Activated naive CD8-positive, alpha-beta T cell treated with anti-CD3 and anti-CD28 coated beads for 36 hours (primary cell): ENCODE measurements around the gene GMPR. TPM values are rescaled to one million over a fixed set of nuclear protein-coding genes. Genes with fewer than 3 reads are reported as not detected.

Experiments used
- DNase-seq: peaks from one replicate; pipeline ENCODE4 v3.0.0; 2021
- H3K27ac Mint-ChIP-seq: one replicate; pipeline ENCODE4 v1.8.0; 2022; ENCODE audit warnings: mild to moderate bottlenecking, moderate library complexity, mixed read lengths
- H3K27me3 Mint-ChIP-seq: one replicate; pipeline ENCODE4 v1.8.0; 2022; ENCODE audit warnings: mild to moderate bottlenecking, mixed read lengths
- H3K36me3 Mint-ChIP-seq: one replicate; pipeline ENCODE4 v1.8.0; 2021; ENCODE audit warnings: mild to moderate bottlenecking, mixed read lengths
- H3K4me1 Mint-ChIP-seq: one replicate; pipeline ENCODE4 v1.8.0; 2021; ENCODE audit warnings: mixed read lengths
- H3K4me3 Mint-ChIP-seq: one replicate; pipeline ENCODE4 v1.8.0; 2022; ENCODE audit warnings: mild to moderate bottlenecking, moderate library complexity, mixed read lengths
- H3K9me3 Mint-ChIP-seq: one replicate; pipeline ENCODE4 v1.8.0; 2022; ENCODE audit warnings: mixed read lengths
- total RNA-seq, 2 experiments: library from RNA; stranded (reverse); gene quantifications; one replicate each; pipeline ENCODE4 v1.2.3, GENCODE V29; 2021

GMPR gene
- total RNA-seq: 1 to 10 TPM; 2.6 to 3.3 TPM

DNA sequence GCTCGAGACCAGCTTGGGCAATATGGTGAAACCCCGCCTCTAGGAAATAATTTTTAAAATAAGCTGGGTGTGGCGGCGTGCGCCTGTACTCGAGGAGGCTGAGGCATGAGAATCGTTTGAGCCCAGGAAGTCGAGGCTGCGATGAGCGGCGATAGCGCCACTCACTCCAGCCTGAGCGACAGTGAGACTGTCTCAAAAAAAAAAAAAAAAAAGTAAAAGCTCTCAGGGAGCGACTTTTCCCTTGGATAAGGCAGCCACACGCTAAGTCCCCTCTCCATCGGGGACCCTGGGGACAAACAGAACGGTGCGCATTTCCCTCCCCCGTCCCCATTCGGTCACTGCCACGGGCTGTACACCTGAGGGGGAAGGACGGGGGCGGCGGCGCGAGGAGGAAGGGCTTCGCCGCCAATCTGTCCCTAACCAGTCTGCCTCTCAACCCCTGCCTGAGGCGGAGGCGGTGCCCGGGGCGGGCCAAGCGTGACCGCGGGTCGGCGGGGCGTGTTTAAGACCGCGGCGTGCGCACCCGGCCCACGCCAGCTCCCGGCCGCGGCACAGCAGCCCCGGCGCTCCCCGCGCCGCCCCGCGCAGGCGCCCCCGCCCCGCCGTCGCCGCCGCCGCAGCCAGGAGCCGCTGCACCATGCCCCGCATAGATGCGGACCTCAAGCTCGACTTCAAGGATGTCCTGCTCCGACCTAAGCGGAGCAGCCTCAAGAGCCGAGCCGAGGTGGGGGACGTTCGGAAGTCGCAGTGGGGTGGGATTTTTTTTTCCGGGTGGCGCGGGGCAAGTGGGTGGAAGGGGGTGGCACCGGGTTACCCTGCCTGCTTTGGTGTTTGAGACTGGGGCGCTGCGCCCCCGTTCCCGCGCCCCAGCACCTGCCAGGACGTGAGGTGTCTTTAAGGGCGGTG is at the start of gene GMPR:
TSS of gene GMPR (plus strand) at position 531 of the 906 bp plus-strand sequence. CDS start at position 638, 107 bp downstream.
- Mint-ChIP-seq H3K27me3 (peaks cover 39% of the 10 kb centered on the region), H3K4me1 (peaks cover 25% of the 10 kb centered on the region), H3K4me3 (peak within 1 kb of the TSS; percentile 84), H3K36me3 (no peaks in the 10 kb centered on the region), H3K9me3 (no peaks in the 10 kb centered on the region), H3K27ac (peak within 1 kb of the TSS; percentile 28)
- peak; percentile 81 for DNase-seq

DNA sequence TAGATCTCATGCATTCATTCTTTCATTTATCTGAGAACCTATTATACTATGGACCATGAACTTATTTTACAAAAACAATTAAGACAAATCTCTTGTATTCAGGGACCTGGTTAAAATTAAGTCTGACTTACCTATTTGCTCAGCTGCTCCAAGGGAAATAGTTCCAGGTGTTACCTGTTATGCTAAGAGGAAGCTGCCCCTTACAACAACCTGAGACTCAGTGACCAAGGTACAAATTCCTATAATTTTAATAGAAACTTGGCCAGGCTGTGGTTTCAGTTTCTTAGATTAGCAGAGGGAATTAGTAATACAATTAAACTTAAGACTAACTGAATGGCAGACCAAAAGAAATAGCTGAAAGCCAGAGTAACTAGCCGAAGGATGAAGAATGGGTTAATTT is 48.2 kb upstream of the GMPR start:
- no peaks in the 10 kb centered on the region for H3K4me1 Mint-ChIP-seq
- no peak for DNase-seq
- H3K27me3 Mint-ChIP-seq: peaks cover 4% of the 10 kb centered on the region
- H3K27ac Mint-ChIP-seq: no peak overlapping the region
- H3K9me3 Mint-ChIP-seq: no peaks in the 10 kb centered on the region
- no peak overlapping the region for H3K4me3 Mint-ChIP-seq
- H3K36me3 Mint-ChIP-seq: no peaks in the 10 kb centered on the region

DNA sequence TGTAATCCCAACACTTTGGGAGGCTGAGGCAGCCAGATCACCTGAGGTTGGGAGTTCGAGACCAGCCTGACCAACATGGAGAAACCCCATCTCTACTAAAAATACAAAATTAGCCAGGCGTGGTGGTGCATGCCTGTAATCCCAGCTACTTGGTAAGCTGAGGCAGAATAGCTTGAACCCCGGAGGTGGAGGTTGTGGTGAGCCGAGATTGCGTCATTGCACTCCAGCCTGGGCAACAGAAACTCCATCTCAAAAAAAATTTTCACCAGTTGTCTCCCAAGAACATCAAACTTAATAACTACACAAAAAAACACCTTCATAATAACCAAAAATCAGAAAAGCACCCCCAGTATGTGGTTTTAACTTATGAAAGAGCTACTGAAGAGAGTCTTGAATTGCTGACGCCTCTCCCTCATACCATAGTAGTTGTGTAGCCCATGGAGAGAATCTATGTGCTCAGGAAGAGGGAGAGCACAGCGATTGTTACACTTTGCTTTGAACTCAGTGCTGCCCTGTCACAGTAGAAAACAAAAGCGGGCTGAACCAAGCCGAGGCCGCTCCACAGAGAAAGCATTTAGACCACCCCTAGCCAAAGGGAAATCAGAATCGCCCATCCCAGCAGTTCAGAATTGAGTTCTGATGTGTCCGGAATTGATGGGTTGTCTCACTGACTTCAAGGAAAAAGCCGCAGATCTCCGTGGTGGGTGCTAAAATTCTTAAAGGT is 42.0 kb upstream of the GMPR start:
- DNase-seq: no peak
- Mint-ChIP-seq H3K27ac (no peak overlapping the region), H3K9me3 (no peaks in the 10 kb centered on the region), H3K4me1 (no peaks in the 10 kb centered on the region), H3K36me3 (no peaks in the 10 kb centered on the region), H3K4me3 (no peak overlapping the region), H3K27me3 (peaks cover 4% of the 10 kb centered on the region)

DNA sequence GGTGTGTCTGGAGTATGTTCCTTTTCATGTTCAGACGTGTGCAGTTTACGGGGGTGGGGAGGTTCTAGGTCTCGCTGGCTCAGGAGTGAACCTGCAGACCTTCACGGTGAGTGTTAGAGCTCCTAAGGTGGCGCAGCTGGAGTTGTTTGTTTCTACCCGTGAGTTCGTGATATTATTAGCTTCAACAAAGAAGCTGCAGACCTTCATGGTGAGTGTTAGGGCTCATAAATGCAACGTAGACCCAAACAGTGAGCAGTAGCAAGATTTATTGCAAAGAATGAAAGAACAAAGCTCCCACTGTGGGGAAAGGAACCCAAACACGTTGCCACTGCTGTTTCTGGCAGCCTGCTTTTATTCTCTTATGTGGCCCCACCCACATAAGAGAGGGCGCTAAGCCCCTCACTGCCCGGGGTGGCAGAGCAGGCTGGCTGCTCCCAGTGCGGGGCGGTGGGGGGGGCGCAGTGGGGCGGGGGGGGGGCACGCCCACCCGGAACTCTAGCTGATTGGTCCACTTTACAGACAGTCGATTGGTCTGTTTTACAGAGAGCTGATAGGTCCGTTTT is 41.3 kb upstream of the GMPR start:
- H3K4me1 Mint-ChIP-seq: no peaks in the 10 kb centered on the region
- H3K4me3 Mint-ChIP-seq: no peak overlapping the region
- no peak overlapping the region for H3K27ac Mint-ChIP-seq
- peaks cover 4% of the 10 kb centered on the region for H3K27me3 Mint-ChIP-seq
- no peaks in the 10 kb centered on the region for H3K36me3 Mint-ChIP-seq
- H3K9me3 Mint-ChIP-seq: no peaks in the 10 kb centered on the region
- no peak for DNase-seq

DNA sequence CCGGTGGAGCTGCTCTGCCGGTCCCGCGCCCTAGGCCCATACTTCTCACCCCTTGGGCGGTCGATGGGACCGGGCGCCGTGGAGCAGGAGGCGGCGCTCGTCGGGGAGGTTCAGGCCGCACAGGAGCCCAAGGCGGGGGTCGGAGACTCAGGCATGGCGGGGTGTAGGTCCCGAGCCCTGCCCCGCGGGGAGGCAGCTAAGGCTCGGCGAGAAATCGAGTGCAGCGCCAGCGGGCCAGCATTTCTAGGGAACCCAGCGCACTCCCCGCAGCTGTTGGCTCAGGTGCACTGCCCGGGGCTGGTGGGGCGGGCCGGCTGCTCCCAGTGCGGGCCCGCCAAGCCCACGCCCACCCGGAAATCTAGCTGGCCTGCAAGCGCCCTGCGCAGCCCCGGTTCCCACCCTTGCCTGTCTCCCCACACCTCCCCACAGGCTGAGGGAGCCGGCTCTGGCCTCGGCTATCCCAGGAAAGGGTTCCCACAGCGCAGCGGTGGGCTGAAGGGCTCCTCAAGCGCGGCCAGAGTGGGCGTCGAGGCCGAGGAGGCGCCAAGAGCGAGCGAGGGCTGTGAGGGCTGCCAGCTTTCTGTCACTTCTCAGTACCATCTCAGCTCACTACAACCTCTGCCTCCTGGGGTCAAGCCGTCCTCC is 40.2 kb upstream of the GMPR start:
- Mint-ChIP-seq H3K27me3 (no peaks in the 10 kb centered on the region), H3K27ac (no peak overlapping the region), H3K9me3 (no peaks in the 10 kb centered on the region), H3K4me3 (no peak overlapping the region), H3K4me1 (no peaks in the 10 kb centered on the region), H3K36me3 (no peaks in the 10 kb centered on the region)
- no peak for DNase-seq

DNA sequence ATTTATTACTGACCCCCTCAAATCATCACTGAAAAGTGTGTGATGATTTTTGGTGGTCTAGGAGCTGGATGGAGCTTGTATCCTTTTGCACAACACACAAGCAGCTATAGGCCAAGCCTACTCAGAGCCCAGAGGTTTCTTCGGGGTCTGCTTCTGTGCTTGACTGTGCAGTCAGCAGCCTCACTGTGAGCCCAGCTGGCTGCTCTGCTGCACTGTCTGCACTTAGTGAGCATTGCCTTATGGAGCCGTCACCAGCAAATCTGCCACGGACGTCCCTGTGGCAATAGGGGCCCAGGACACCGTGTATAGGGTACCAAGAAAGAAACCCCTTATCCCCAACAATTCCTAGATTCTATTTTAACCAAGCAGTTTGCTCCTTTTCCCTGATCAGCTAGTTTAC is 38.6 kb upstream of the GMPR start:
- H3K36me3 Mint-ChIP-seq: no peaks in the 10 kb centered on the region
- H3K27ac Mint-ChIP-seq: no peak overlapping the region
- no peaks in the 10 kb centered on the region for H3K4me1 Mint-ChIP-seq
- H3K27me3 Mint-ChIP-seq: no peaks in the 10 kb centered on the region
- no peak overlapping the region for H3K4me3 Mint-ChIP-seq
- DNase-seq: no peak
- H3K9me3 Mint-ChIP-seq: no peaks in the 10 kb centered on the region

DNA sequence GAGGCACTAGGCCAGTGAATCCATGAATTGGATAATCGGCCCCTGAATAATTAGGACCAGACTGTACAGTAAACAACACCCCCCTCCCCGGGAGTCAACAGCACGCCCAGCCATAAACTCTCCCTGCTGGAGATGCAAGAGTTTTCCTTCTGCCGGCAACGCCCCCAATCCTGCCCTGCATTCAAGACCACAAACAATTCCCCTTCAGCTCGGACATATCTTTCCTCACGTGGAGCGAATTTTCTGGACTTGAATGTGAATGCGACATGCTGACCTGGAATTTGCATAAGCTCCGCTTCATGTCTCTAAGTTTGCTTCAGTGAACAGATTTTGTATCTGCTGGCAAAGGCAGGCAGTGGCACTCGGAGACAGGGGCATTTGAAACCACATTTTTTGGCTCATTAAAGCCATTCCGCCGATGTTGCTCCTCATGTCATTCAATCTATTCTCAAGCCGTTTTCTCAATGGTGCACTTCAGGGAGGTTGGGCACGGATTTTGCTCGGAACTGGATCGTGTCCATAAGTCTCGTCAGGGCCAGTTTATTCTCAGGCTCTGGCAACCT is 38.0 kb upstream of the GMPR start:
- Mint-ChIP-seq H3K27me3 (no peaks in the 10 kb centered on the region), H3K9me3 (no peaks in the 10 kb centered on the region), H3K4me3 (no peak overlapping the region), H3K27ac (no peak overlapping the region), H3K4me1 (no peaks in the 10 kb centered on the region), H3K36me3 (no peaks in the 10 kb centered on the region)
- DNase-seq: no peak

DNA sequence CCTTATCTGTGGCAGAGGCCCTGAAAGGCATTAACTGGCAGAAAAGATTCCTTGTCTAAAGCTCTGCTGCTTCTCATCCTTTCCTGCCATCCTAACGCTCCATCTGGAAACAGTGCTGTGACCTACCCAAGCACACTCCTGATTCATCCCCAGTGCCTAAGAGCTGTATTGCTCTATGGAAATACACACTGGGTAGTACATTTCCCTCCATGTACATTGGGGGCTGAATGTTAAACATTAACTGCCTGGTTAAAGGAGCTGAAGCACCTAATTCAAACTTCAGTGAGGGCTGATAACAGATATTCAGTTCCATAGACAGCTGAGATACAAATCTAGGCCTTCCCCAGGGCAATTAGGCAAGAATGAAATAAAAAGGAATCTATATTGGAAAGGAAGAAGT is 36.7 kb upstream of the GMPR start:
- no peak for DNase-seq
- H3K27me3 Mint-ChIP-seq: peaks cover 4% of the 10 kb centered on the region
- no peaks in the 10 kb centered on the region for H3K9me3 Mint-ChIP-seq
- H3K27ac Mint-ChIP-seq: no peak overlapping the region
- peaks cover 3% of the 10 kb centered on the region for H3K4me1 Mint-ChIP-seq
- no peaks in the 10 kb centered on the region for H3K36me3 Mint-ChIP-seq
- H3K4me3 Mint-ChIP-seq: no peak overlapping the region

DNA sequence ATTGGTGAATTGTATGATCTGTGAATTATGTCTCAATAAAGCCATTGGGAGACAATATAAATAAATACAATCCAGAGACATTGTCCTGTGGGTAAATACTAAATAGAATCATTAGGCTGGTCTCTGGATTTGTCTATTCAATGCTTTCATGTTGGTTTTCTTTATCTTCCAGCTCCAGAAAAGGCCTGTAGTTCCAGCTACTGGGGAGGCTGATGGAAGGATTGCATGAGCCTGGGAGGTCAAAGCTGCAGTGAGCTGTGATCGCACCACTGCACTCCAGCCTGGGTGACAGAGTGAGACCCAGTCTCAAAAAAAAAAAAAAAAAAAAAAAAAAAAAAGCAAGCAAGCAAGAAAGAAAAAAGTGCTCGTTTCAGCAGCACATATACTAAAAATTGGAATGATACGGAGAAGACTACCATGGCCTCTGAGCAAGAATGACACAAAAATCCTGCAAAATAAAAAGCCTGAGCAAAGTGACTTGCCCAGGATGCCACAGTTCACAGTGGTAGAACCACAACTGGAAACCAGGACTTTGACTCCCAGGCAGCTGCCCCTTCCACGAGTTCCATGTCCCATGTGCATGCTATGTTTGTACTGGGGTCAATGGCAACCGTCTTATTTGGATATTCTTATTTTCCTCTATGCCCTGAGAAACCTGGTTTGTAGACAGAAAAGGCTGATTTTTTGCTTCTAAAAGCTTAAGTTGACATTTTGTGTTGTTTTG is 33.6 kb upstream of the GMPR start:
- H3K4me3 Mint-ChIP-seq: no peak overlapping the region
- H3K27ac Mint-ChIP-seq: no peak overlapping the region
- no peaks in the 10 kb centered on the region for H3K9me3 Mint-ChIP-seq
- no peaks in the 10 kb centered on the region for H3K36me3 Mint-ChIP-seq
- peaks cover 16% of the 10 kb centered on the region for H3K27me3 Mint-ChIP-seq
- no peak for DNase-seq
- peaks cover 5% of the 10 kb centered on the region for H3K4me1 Mint-ChIP-seq

DNA sequence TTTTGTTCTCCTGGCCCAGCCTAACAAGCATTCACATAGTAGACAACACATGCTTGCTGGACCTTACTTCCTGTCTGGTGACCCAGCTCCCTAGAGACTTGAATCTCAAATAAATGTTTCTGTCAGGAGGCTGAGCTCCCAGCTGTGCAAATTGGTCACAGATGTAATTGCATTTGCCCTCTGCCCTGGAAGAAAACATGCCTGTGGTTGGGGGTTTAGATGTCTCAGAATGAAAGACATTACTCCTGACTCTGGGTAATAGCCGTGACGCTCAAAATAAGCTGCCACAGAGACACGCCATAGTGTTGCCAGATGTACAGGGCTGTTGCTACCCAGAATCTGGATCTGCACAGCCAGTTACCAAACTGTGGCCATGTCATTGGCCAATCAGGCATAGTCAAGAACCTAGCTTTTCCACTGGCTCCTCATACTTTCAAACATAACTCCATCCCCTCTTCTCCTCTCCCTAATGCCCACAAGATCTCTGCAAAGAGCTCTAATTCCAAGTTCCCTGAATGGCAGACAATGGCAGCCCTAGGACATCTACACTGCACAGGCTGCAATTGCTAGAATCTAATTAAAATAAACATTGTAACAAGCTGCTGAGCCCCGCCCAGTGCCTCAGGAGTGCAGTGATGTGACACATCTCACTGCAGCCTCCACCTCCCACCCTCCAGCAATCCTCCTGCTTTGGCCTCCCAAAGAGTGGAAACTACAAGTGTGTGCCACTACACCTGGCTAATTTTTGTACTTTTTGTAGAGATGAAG is 32.8 kb upstream of the GMPR start:
- DNase-seq: no peak
- peaks cover 5% of the 10 kb centered on the region for H3K4me1 Mint-ChIP-seq
- peaks cover 18% of the 10 kb centered on the region for H3K27me3 Mint-ChIP-seq
- H3K4me3 Mint-ChIP-seq: no peak overlapping the region
- H3K36me3 Mint-ChIP-seq: no peaks in the 10 kb centered on the region
- no peaks in the 10 kb centered on the region for H3K9me3 Mint-ChIP-seq
- H3K27ac Mint-ChIP-seq: no peak overlapping the region

DNA sequence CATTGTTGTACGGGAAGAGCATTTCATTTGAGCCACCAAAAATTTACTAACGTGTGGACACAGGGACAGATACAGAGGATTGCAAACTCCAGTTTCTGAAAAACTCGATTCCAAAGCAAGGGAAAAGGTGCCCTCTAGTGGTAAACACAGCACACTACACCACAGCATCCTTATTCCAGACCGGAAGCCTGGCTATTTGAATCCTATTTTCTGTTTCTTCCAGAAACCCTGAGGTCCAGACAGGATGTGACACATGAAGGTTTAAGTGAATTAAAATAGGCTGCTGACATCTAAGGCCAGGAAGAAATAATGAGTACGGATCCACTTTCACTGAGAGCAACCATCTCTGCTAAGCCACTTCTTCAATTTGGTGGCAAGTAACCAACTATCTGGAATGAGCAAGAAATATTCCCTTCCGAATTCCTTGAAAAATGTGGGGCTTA is 31.8 kb upstream of the GMPR start:
- Mint-ChIP-seq H3K27me3 (peaks cover 21% of the 10 kb centered on the region), H3K27ac (peak overlapping the region; percentile 36)
- peak; percentile 20 for DNase-seq

DNA sequence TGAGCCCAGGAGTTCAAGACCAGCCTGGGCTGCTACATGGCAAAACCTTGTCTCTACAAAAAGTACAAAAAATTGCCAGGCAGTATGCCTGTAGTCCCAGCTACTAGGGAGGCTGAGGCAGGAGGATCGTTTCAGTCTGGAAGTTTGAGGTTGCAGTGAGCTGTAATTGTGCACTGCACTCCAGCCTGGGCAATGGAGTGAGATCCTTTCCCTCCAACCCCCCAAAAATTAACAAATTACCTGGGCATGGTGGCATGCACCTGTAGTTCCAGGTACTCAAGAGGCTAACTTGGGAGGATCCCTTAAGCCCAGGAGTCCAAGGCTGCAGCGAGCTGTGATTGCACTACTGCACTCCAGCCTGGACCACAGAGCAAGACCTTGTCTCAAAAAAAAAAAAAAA is 29.4 kb upstream of the GMPR start:
- Mint-ChIP-seq H3K4me3 (no peak overlapping the region), H3K27ac (no peak overlapping the region), H3K4me1 (peaks cover 5% of the 10 kb centered on the region), H3K27me3 (peaks cover 27% of the 10 kb centered on the region), H3K9me3 (no peaks in the 10 kb centered on the region), H3K36me3 (no peaks in the 10 kb centered on the region)
- no peak for DNase-seq

More for the DNA sequence above, 31.8 kb upstream of the GMPR start:
- Mint-ChIP-seq H3K36me3 (no peaks in the 10 kb centered on the region), H3K4me1 (peaks cover 5% of the 10 kb centered on the region), H3K9me3 (no peaks in the 10 kb centered on the region), H3K4me3 (no peak overlapping the region)

DNA sequence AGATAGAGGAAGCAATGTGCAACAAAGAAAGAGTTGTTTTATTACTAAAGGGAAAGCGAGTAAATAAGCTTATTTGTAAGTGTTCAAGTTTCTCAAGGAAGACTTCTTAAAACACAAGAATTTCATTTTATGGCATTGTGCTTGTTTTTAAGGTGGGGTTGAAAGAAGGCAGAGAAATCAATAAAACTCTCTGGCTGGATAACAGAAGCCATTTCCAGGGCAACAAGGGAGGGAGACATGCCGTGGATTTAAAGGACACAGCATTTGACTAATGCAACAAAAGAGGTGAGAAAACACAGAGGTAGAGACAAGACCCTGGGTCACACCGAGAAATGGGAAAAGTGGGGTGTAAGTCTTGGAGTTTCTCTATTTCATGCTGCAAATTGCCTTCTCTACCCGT is 28.8 kb upstream of the GMPR start:
- DNase-seq: no peak
- Mint-ChIP-seq H3K4me3 (no peak overlapping the region), H3K9me3 (no peaks in the 10 kb centered on the region), H3K27me3 (peaks cover 32% of the 10 kb centered on the region), H3K4me1 (peaks cover 5% of the 10 kb centered on the region), H3K27ac (no peak overlapping the region), H3K36me3 (no peaks in the 10 kb centered on the region)

DNA sequence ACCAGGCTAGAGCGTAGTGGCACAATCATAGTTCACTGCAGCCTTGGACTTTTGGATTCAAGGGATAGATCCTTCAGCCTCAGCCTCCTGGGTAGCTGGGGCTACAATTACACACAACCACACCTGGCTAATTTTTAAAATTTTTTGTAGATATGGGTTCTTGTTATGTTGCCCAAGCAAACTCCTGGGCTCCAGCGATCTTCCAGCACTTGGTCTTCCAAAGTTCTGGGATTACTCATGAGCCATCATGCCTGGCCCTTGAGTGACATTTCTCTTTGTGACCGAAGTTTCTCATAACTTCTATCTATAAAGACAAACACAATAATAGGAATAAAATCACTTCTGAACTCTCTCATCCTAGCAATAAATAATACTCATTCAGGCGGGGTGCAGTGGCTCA is 26.1 kb upstream of the GMPR start:
- Mint-ChIP-seq H3K27ac (no peak overlapping the region), H3K27me3 (peaks cover 50% of the 10 kb centered on the region), H3K4me1 (peaks cover 6% of the 10 kb centered on the region), H3K4me3 (no peak overlapping the region), H3K9me3 (no peaks in the 10 kb centered on the region), H3K36me3 (no peaks in the 10 kb centered on the region)
- no peak for DNase-seq
